ENCODE measurements around the gene SEL1L2.

GRCh38 chr20:13841206-13841605, 149.2 kb downstream of the SEL1L2 start:
- TF ChIP-seq POLR2AphosphoS5 (IDR thresholded peaks at IDR 0.05) (no peak), CTCF (IDR thresholded peaks at IDR 0.05) (no peak)
